ENCODE results near the gene PRMT1.

PRMT1 gene

DNA sequence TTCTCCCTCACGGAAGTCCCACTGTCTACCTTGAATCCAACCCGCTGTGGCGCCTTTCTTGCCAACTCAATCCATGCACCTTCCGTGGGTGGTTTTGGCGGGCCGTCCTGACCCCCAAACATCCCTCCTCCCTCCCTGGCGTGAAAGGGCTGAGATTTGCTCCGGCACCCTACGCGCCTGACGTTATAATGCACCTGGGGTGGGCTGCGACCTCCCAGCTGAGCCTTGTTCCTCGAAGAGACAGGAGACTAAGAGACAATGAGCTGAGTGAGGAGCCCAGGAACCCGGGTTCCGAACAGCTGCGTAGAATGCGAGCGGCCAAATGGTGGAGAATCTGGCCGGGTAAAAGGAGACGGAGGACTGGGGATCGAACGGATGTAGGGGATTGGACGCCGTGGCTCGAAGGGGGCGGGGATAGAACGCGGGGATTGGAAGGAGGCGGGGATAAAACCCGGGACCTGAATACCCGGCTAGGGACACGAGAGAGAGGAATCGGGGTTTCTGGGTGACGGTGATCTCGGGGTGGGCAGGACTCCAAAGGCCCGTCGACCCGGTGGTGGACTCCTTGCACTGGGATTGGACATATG is 13.7 kb downstream of the PRMT1 start, which contains the start of gene CPT1C:
TSS of gene CPT1C (plus strand) at position 461 of the 587 bp plus-strand sequence. CDS start 1,137 bp downstream, outside the sequence.
- H4K5ac ChIP-seq (ENCODE audit: low read length): no peak within 1 kb of the TSS
- peak within 1 kb of the TSS; percentile 86 for H3K9ac ChIP-seq (ENCODE audit: low read length)
- H3K4ac ChIP-seq (ENCODE audit: low read depth, low read length): no peak within 1 kb of the TSS
- peaks cover 2% of the 10 kb centered on the region for H3K4me1 ChIP-seq (ENCODE audit: control insufficient read depth, low read depth, low read length)
- DNase-seq: peak; percentile 93
- H3K36me3 ChIP-seq (ENCODE audit: control insufficient read depth, insufficient read depth, low read length): peaks cover 8% of the 10 kb centered on the region
- no peak within 1 kb of the TSS for H2BK120ac ChIP-seq (ENCODE audit: low read depth, low read length)
- H3K56ac ChIP-seq (ENCODE audit: low read length): peak within 1 kb of the TSS; percentile 92
- H3K79me1 ChIP-seq (ENCODE audit: low read length): peaks cover 5% of the 10 kb centered on the region
- H2AK5ac ChIP-seq (ENCODE audit: low read length): no peak within 1 kb of the TSS
- peak within 1 kb of the TSS; percentile 65 for H3K27ac ChIP-seq (ENCODE audit: low read depth, low read length)
- WGBS (ENCODE audit: extremely low coverage, insufficient coverage, low lambda C conversion rate): no CpG with 5 or more reads among the region's 38 CpGs
- no peak within 1 kb of the TSS for H2BK5ac ChIP-seq (ENCODE audit: low read length)
- H3K27me3 ChIP-seq (ENCODE audit: insufficient read depth, low read length, poor library complexity): no peaks in the 10 kb centered on the region
- H3K18ac ChIP-seq (ENCODE audit: low read length): peak within 1 kb of the TSS; percentile 28
- H3K79me2 ChIP-seq (ENCODE audit: control insufficient read depth, insufficient read depth, low read length): no peaks in the 10 kb centered on the region
- H3K23ac ChIP-seq (ENCODE audit: low read length): no peak within 1 kb of the TSS
- peak within 1 kb of the TSS; percentile 67 for H3K4me3 ChIP-seq (ENCODE audit: low read length)
- peak within 1 kb of the TSS; percentile 76 for H3K4me2 ChIP-seq (ENCODE audit: low read length)
- H2BK15ac ChIP-seq (replicated peaks; ENCODE audit: low read depth): no peak within 1 kb of the TSS
- H4K8ac ChIP-seq (ENCODE audit: low read depth, low read length): peak within 1 kb of the TSS; percentile 68

DNA sequence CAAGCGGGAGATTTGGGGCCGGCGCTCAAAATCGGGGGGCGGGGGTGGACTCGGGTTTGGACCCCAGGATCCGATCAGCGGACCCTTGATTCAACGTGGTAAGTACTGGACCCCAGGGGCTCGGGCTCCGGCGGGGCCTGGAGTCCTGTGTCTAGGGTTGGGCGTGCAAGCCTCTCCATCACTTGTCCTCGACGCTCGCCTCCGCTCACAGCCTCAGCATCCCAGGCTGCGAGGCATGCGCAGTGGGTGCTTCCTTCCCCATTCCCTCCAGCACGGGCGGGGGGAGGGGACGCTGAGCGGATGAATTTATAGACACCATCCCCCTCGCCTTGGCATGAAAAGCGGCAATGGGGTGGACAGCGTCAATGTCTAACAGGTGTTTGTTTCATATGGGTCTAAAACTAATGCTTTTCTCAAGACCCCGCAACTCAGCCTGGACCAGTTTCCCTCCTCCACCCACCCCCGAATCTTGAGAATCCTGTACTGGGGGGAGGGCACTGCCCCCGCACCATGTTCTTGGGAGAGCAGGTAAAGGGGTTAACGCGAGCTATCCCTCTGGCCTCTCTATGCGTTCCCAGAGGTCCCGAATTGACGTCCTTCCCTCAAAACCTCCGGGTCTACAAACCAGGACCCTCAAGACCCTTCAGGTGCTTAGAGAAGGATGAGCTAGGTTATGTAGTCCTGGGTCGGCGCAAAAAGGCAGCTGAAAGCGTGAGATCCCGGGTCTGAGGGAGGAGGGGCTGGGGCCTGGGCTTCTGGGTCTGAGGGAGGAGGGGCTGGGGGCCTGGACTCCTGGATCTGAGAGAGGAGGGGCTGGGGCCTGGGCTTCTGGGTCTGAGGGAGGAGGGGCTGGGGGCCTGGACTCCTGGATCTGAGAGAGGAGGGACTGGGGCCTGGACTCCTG is 14.4 kb downstream of the PRMT1 start:
- no peaks in the 10 kb centered on the region for H3K79me2 ChIP-seq (ENCODE audit: control insufficient read depth, insufficient read depth, low read length)
- peak overlapping the region; percentile 76 for H3K4me2 ChIP-seq (ENCODE audit: low read length)
- H3K23ac ChIP-seq (ENCODE audit: low read length): no peak overlapping the region
- peak overlapping the region; percentile 68 for H4K8ac ChIP-seq (ENCODE audit: low read depth, low read length)
- no peak overlapping the region for H3K4ac ChIP-seq (ENCODE audit: low read depth, low read length)
- no peak overlapping the region for H4K5ac ChIP-seq (ENCODE audit: low read length)
- H2BK120ac ChIP-seq (ENCODE audit: low read depth, low read length): no peak overlapping the region
- peak; percentile 87 for DNase-seq
- H3K56ac ChIP-seq (ENCODE audit: low read length): peak overlapping the region; percentile 51
- H2AK5ac ChIP-seq (ENCODE audit: low read length): no peak overlapping the region
- WGBS (ENCODE audit: extremely low coverage, insufficient coverage, low lambda C conversion rate): no CpG with 5 or more reads among the region's 39 CpGs
- peak overlapping the region; percentile 16 for H3K18ac ChIP-seq (ENCODE audit: low read length)
- peak overlapping the region; percentile 72 for H3K9ac ChIP-seq (ENCODE audit: low read length)
- no peaks in the 10 kb centered on the region for H3K79me1 ChIP-seq (ENCODE audit: low read length)
- no peaks in the 10 kb centered on the region for H3K27me3 ChIP-seq (ENCODE audit: insufficient read depth, low read length, poor library complexity)
- H2BK15ac ChIP-seq (replicated peaks; ENCODE audit: low read depth): no peak overlapping the region
- H3K36me3 ChIP-seq (ENCODE audit: control insufficient read depth, insufficient read depth, low read length): peaks cover 2% of the 10 kb centered on the region
- H3K4me1 ChIP-seq (ENCODE audit: control insufficient read depth, low read depth, low read length): peaks cover 2% of the 10 kb centered on the region
- H3K4me3 ChIP-seq (ENCODE audit: low read length): peak overlapping the region; percentile 38
- no peak overlapping the region for H2BK5ac ChIP-seq (ENCODE audit: low read length)
- H3K27ac ChIP-seq (ENCODE audit: low read depth, low read length): no peak overlapping the region

DNA sequence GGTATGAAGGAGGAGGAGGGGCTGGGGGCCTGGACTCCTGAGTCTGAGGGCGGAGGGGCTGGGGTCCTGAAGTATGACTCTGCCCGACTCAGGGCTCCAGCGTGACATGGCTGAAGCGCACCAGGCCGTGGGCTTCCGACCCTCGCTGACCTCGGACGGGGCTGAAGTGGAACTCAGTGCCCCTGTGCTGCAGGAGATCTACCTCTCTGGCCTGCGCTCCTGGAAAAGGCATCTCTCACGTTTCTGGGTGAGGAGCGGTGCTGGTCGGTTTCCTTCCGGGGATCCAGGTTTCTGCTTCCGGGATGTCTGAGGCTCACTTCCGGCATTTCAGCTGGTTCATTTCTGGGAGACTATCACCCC is 15.1 kb downstream of the PRMT1 start:
- H3K4me3 ChIP-seq (ENCODE audit: low read length): no peak overlapping the region
- H3K27me3 ChIP-seq (ENCODE audit: insufficient read depth, low read length, poor library complexity): no peaks in the 10 kb centered on the region
- H2BK5ac ChIP-seq (ENCODE audit: low read length): no peak overlapping the region
- H3K79me2 ChIP-seq (ENCODE audit: control insufficient read depth, insufficient read depth, low read length): no peaks in the 10 kb centered on the region
- no peak overlapping the region for H4K5ac ChIP-seq (ENCODE audit: low read length)
- no peak overlapping the region for H3K4ac ChIP-seq (ENCODE audit: low read depth, low read length)
- H3K23ac ChIP-seq (ENCODE audit: low read length): no peak overlapping the region
- peak overlapping the region; percentile 50 for H3K56ac ChIP-seq (ENCODE audit: low read length)
- no peaks in the 10 kb centered on the region for H3K36me3 ChIP-seq (ENCODE audit: control insufficient read depth, insufficient read depth, low read length)
- WGBS (ENCODE audit: extremely low coverage, insufficient coverage, low lambda C conversion rate): no CpG with 5 or more reads among the region's 16 CpGs
- no peak overlapping the region for H3K27ac ChIP-seq (ENCODE audit: low read depth, low read length)
- H4K8ac ChIP-seq (ENCODE audit: low read depth, low read length): no peak overlapping the region
- H3K4me1 ChIP-seq (ENCODE audit: control insufficient read depth, low read depth, low read length): peaks cover 2% of the 10 kb centered on the region
- H3K79me1 ChIP-seq (ENCODE audit: low read length): no peaks in the 10 kb centered on the region
- no peak overlapping the region for H3K18ac ChIP-seq (ENCODE audit: low read length)
- no peak overlapping the region for H2BK15ac ChIP-seq (replicated peaks; ENCODE audit: low read depth)
- DNase-seq: no peak
- H2AK5ac ChIP-seq (ENCODE audit: low read length): no peak overlapping the region
- no peak overlapping the region for H2BK120ac ChIP-seq (ENCODE audit: low read depth, low read length)
- no peak overlapping the region for H3K4me2 ChIP-seq (ENCODE audit: low read length)
- H3K9ac ChIP-seq (ENCODE audit: low read length): peak overlapping the region; percentile 49

DNA sequence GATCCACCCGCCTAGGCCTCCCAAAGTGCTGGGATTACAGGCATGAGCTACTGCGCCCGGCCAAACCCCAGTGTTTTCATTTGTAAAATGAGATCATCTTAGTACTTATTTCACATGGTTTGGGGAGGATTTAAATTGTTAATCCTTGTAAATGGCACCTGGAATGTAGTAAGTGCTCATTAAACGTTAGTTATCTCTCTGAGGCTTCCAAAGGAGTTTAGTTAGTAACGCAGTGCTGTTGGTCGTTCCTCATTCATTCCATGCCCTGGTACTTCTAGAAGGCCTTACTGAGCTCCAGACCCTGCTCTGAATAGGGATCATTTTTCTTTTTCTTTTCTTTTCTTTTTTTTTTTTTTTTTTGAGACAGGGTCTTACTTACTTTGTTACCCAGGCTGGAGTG is 19.0 kb downstream of the PRMT1 start:
- Histone ChIP-seq H3K56ac (ENCODE audit: low read length) (no peak overlapping the region), H2BK15ac (replicated peaks; ENCODE audit: low read depth) (no peak overlapping the region), H3K9ac (ENCODE audit: low read length) (no peak overlapping the region), H3K27ac (ENCODE audit: low read depth, low read length) (no peak overlapping the region), H3K23ac (ENCODE audit: low read length) (no peak overlapping the region), H3K36me3 (ENCODE audit: control insufficient read depth, insufficient read depth, low read length) (no peaks in the 10 kb centered on the region), H3K4me1 (ENCODE audit: control insufficient read depth, low read depth, low read length) (peaks cover 2% of the 10 kb centered on the region), H2BK120ac (ENCODE audit: low read depth, low read length) (no peak overlapping the region), H4K8ac (ENCODE audit: low read depth, low read length) (no peak overlapping the region), H2AK5ac (ENCODE audit: low read length) (no peak overlapping the region), H3K4me2 (ENCODE audit: low read length) (no peak overlapping the region), H4K5ac (ENCODE audit: low read length) (no peak overlapping the region), H3K4ac (ENCODE audit: low read depth, low read length) (no peak overlapping the region), H3K4me3 (ENCODE audit: low read length) (no peak overlapping the region), H3K79me2 (ENCODE audit: control insufficient read depth, insufficient read depth, low read length) (no peaks in the 10 kb centered on the region), H3K27me3 (ENCODE audit: insufficient read depth, low read length, poor library complexity) (no peaks in the 10 kb centered on the region), H2BK5ac (ENCODE audit: low read length) (no peak overlapping the region), H3K79me1 (ENCODE audit: low read length) (no peaks in the 10 kb centered on the region), H3K18ac (ENCODE audit: low read length) (no peak overlapping the region)
- no peak for DNase-seq
- WGBS (ENCODE audit: extremely low coverage, insufficient coverage, low lambda C conversion rate): no CpG with 5 or more reads among the region's 6 CpGs

DNA sequence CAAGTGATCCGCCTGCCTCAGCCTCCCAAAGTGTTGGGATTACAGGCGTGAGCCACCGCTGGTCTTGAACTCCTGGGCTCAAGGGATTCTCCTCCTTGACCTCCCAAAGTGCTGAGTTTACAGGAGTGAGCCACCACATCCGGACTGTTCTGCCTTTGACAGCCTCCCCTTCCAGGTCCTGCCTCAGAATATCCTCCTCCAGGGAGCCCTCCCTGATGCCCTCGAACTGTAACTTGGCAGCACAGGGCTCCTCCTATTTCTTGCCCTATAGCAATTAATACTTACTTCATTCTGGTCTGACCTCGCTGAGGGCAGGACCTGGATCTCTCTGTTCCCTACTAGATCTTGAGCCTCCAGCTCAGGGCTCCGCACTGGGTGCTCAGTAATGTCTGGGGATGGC is 19.8 kb downstream of the PRMT1 start:
- H3K4me3 ChIP-seq (ENCODE audit: low read length): no peak overlapping the region
- H3K56ac ChIP-seq (ENCODE audit: low read length): no peak overlapping the region
- H2BK120ac ChIP-seq (ENCODE audit: low read depth, low read length): no peak overlapping the region
- no peak overlapping the region for H3K23ac ChIP-seq (ENCODE audit: low read length)
- no peaks in the 10 kb centered on the region for H3K79me1 ChIP-seq (ENCODE audit: low read length)
- no peak overlapping the region for H2BK15ac ChIP-seq (replicated peaks; ENCODE audit: low read depth)
- no peak overlapping the region for H4K5ac ChIP-seq (ENCODE audit: low read length)
- no peak overlapping the region for H3K9ac ChIP-seq (ENCODE audit: low read length)
- H3K18ac ChIP-seq (ENCODE audit: low read length): no peak overlapping the region
- no peak overlapping the region for H3K4ac ChIP-seq (ENCODE audit: low read depth, low read length)
- H2BK5ac ChIP-seq (ENCODE audit: low read length): no peak overlapping the region
- DNase-seq: no peak
- H3K27me3 ChIP-seq (ENCODE audit: insufficient read depth, low read length, poor library complexity): no peaks in the 10 kb centered on the region
- no peaks in the 10 kb centered on the region for H3K36me3 ChIP-seq (ENCODE audit: control insufficient read depth, insufficient read depth, low read length)
- no peak overlapping the region for H3K4me2 ChIP-seq (ENCODE audit: low read length)
- no peak overlapping the region for H2AK5ac ChIP-seq (ENCODE audit: low read length)
- no peak overlapping the region for H3K27ac ChIP-seq (ENCODE audit: low read depth, low read length)
- no peak overlapping the region for H4K8ac ChIP-seq (ENCODE audit: low read depth, low read length)
- H3K4me1 ChIP-seq (ENCODE audit: control insufficient read depth, low read depth, low read length): no peaks in the 10 kb centered on the region
- no CpG with 5 or more reads among the region's 7 CpGs for WGBS (ENCODE audit: extremely low coverage, insufficient coverage, low lambda C conversion rate)
- no peaks in the 10 kb centered on the region for H3K79me2 ChIP-seq (ENCODE audit: control insufficient read depth, insufficient read depth, low read length)

Measured in mesendoderm (in vitro differentiated cells).